HUDEP-2 (cell line): ENCODE results near the gene RAI2.
"Not testable (repeated sequence)": the region's sequence is repeated elsewhere in the genome, so short reads cannot be mapped to it uniquely, and the experiment has no call there.

Experiments used
- DNase-seq, 76 experiments: peaks; one replicate each; lab custom pipeline; 2025; ENCODE audit not compliant: unreplicated experiment in 76 of 76; lab: John Stamatoyannopoulos, UW

RAI2 gene

GRCh38 chrX:17788439-17788838 is 72.7 kb downstream of the RAI2 start:
- DNase-seq, result peak in 20 of 76 experiments; percentile 0 to 23 (median 2)

DNA sequence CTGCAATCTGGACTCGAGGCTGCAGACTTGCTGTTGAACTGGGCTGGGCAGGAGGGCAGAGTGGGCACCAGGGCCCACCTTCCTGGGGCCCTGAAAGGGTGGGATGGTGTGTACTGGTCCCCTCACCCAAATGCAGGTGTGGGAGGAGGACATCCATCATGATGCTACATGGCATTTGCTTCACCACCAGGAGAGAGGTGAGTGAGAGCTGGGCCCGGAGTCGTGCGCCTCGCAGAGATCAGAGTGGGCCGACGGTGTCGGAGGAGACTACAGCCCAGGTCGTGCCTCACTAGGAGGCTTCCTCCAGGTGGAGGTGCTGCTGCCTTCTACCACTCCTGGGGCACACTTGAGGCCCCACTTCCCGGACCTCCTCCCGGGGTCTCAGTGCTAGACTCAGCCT is 73.5 kb downstream of the RAI2 start:
- no peak for DNase-seq

GRCh38 chrX:17786554-17787347 is 74.3 kb downstream of the RAI2 start:
- not testable (repeated sequence) for DNase-seq

- no peak for DNase-seq
Observed at GRCh38 chrX:17779434-17779833, 81.7 kb downstream of the RAI2 start.

DNA sequence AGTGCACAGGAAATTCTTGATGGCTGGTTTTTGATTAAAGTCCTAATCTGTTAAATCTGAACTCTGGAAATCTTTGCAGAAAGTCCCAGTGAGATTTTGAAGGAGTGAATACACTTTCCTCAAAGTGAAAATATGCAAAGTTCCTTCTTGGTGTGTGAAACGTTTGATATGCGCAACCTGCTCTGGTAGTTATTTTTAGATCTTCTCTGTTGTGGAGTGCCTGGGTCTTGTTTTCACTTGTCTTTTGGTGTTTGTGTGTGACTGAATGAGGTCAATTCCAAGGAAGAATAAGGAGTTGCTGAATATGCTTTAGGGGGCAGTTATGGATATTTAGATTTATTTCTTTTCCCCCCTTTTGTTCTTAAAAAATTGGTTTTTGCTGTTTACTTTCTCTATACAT is 82.1 kb downstream of the RAI2 start:
- DNase-seq, result no peak

DNA sequence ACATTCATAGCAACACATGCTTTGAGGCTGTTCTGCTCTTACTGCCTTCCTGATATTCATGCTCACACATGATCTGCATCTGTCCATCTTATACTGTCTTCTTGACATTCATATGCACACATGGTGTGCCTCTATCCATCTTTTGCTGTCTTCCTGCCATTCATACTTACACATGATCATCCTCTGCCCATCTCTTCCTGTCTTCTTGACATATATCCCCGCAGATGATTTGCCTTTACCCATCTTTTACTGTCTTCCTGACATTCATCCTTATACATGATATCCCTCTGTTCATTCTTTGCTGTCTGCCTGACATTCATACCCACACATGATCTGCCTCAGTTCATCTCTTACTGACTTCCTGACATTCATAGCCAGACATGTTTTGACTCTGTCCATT is 87.0 kb downstream of the RAI2 start:
- DNase-seq, result no peak

DNA sequence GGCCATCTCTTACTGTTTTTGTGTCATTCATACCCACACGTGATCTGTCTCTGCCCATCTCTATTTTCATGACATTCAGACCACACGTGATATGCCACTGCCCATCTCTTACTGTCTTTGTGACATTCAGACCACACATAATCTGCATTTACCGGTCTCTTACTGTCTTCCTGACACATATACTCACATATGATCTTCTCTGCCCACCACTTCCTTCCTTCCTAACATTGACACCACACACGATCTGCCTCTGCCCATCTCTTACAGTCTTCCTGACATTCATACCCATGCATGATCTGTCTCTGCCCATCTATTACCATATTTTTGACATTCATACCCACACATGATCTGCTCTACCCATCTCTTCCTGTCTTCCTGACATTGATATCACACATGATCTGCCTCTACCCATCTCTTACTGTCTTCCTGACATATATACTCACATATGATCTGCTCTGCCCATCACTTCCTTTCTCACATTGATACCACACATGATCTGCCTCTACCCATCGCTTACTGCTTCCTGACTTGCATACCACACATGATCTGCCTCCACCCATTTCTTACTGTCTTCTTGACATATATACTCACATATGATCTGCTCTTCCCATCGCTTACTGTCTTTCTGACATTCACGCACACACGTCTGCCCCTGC is 87.7 kb downstream of the RAI2 start:
- DNase-seq, result no peak

DNA sequence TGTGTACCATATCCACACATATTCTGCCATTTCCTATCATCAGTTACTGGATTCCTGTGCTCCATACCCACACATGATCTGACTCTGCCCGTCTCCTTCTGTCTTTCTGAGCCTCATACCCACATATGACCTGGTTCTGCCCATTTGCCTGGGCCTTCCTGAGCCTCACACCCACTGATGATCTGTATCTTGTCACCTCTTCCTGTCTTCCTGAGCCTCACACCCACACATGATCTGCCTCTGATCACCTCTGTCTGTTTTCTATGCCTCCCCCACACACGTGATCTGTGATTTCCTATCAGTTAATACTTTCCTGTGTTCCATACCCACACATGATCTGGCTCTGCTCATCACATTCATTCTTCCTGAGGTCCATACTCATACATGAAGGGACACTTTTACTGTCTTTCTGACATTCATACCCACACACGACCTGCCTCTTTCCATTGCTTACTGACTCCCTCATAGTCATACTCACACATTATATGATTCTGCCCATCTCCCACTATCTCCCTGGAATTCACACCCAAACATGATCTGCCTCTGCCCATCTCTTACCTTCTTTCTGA is 91.3 kb downstream of the RAI2 start:
- DNase-seq, result no peak

GRCh38 chrX:17768997-17769396 is 92.1 kb downstream of the RAI2 start:
- DNase-seq, result no peak

GRCh38 chrX:17767734-17768133 is 93.4 kb downstream of the RAI2 start:
- DNase-seq, result no peak

DNA sequence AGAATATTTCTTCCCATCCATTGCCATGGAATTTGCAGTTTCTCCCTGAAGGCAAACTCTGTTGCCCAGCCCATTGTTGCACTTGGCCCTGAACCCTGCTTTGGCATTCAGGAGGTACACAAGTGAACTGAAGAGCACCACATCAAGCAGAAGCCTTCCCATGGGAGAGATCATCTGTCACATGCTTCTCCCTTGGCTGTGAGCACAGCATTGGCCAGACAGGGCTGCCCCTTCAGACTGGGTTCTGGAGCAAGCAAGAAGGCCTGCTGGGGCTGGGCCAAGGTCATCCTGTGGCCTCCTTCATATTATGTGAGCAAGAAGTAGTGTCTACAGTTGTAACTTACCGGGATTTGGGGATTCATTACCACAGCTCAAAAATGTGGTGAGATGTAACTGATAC is 101.1 kb downstream of the RAI2 start:
- no peak for DNase-seq

DNA sequence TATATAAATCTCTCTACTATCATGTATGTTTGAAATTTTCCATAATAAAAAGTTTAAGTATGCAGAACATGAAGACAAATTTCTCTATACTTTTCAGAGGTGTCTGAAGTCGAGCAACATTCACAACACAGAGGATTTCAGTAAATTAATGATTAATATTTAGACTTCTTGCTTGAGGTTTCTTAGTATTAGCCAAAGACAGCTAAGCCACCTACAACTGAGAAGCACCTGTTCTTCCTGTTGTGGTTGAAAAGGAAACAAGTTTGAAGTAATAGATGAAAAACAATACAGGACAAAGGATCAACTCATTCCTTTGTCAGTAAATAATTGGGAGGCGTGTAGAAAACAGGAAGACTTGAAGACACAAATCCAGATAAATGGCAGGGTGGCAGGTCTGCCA is 102.7 kb downstream of the RAI2 start:
- DNase-seq, result no peak

GRCh38 chrX:17750436-17750835 is 110.7 kb downstream of the RAI2 start:
- DNase-seq, result no peak
